HS-27A (cell line): ENCODE data around the gene NOL9.
"Not testable (repeated sequence)": the region's sequence is repeated elsewhere in the genome, so short reads cannot be mapped to it uniquely, and the experiment has no call there.

Experiments used
- DNase-seq: peaks from one replicate; pipeline ENCODE4 v3.0.0-alpha.2; 2012; ENCODE audit warnings: low read depth, missing footprints

NOL9 gene

GRCh38 chr1:6554031-6554906 lies at the start of gene NOL9:
Gene NOL9, minus strand, starts transcription at chr1:6554513. Its CDS starts 11 bp downstream, at chr1:6554502.
- peak; percentile 75 for DNase-seq

GRCh38 chr1:6603238-6603914 lies 49.1 kb upstream of the NOL9 start:
- peak; percentile 68 for DNase-seq

GRCh38 chr1:6602669-6603237 lies 48.4 kb upstream of the NOL9 start, which contains the start of gene KLHL21:
Gene KLHL21, minus strand, starts transcription at chr1:6602869. Its CDS starts 52 bp downstream, at chr1:6602817.
- peak; percentile 61 for DNase-seq

- DNase-seq = peak; percentile 31
Measured at GRCh38 chr1:6601923-6602668, 47.8 kb upstream of the NOL9 start.

GRCh38 chr1:6601049-6601922 lies 47.0 kb upstream of the NOL9 start:
- DNase-seq = peak; percentile 90

- no peak for DNase-seq
Measured at GRCh38 chr1:6600410-6601048, 46.2 kb upstream of the NOL9 start.

GRCh38 chr1:6599991-6600390 lies 45.7 kb upstream of the NOL9 start:
- DNase-seq = not testable (repeated sequence)

GRCh38 chr1:6599141-6599975 lies 45.0 kb upstream of the NOL9 start:
- DNase-seq = no peak

GRCh38 chr1:6597777-6598131 lies 43.4 kb upstream of the NOL9 start:
- DNase-seq = no peak

- DNase-seq = no peak
Measured at GRCh38 chr1:6596886-6597776, 42.8 kb upstream of the NOL9 start.

GRCh38 chr1:6596351-6596750 lies 42.0 kb upstream of the NOL9 start:
- DNase-seq = no peak

- DNase-seq = no peak
Measured at GRCh38 chr1:6594977-6595740, 40.8 kb upstream of the NOL9 start.

- no peak for DNase-seq
Measured at GRCh38 chr1:6593810-6594209, 39.5 kb upstream of the NOL9 start.

- no peak for DNase-seq
Measured at GRCh38 chr1:6592865-6593593, 38.7 kb upstream of the NOL9 start.

- no peak for DNase-seq
Measured at GRCh38 chr1:6592441-6592840, 38.1 kb upstream of the NOL9 start.

GRCh38 chr1:6591644-6592043 lies 37.3 kb upstream of the NOL9 start:
- DNase-seq = no peak

GRCh38 chr1:6591222-6591621 lies 36.9 kb upstream of the NOL9 start:
- no peak for DNase-seq
